Ramos (cell line): ENCODE results near the gene TMEM114.

ENCODE experiments used
- in situ Hi-C: fragments of 300-500 bp; cut with MboI; formaldehyde crosslinking; loops from one replicate; pipeline ENCODE4 v1.14.3; 2022; ENCODE audit warnings: low sequenced_read_pairs; ENCODE audit not compliant: unreplicated experiment

The TMEM114 gene

DNA sequence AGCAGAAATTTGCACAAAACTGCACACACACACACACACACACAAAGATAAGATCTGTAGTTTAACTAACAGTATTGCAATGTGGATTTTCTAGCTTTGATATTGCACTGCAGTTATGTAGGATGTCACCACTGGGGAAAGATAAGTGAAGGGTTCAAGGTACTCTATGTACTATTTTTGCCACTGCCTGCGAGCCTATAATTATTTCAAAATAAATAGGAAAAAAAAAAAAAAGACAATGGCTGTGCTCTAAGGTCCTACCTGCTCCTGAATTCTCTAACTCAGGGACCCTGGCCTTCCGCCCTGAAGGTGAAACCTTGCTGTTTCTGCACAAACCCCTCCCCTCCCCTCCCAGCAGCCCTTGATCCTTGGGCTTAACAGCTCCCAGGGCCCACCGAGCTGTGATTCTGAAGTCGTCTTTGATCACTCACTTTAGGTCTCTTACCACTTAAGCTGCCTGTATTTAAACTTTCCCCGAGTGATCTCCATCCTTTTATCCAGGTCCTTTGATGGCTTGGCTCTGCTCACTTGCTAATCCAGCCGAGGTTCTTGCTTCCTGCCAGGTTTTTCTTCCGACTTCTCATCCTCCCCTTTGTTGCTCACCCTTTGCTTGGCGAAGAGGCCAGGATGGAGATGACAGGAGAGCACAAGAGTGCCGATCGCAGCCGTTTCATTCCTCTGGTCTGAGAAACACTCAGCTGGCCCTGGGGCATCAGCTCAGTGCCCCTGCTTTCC is 37.7 kb downstream of the TMEM114 start:
- in situ Hi-C loops = loop anchor here (25.0 kb wide), 1 partner anchor 585 kb away; no protein-coding TSS in a partner anchor

DNA sequence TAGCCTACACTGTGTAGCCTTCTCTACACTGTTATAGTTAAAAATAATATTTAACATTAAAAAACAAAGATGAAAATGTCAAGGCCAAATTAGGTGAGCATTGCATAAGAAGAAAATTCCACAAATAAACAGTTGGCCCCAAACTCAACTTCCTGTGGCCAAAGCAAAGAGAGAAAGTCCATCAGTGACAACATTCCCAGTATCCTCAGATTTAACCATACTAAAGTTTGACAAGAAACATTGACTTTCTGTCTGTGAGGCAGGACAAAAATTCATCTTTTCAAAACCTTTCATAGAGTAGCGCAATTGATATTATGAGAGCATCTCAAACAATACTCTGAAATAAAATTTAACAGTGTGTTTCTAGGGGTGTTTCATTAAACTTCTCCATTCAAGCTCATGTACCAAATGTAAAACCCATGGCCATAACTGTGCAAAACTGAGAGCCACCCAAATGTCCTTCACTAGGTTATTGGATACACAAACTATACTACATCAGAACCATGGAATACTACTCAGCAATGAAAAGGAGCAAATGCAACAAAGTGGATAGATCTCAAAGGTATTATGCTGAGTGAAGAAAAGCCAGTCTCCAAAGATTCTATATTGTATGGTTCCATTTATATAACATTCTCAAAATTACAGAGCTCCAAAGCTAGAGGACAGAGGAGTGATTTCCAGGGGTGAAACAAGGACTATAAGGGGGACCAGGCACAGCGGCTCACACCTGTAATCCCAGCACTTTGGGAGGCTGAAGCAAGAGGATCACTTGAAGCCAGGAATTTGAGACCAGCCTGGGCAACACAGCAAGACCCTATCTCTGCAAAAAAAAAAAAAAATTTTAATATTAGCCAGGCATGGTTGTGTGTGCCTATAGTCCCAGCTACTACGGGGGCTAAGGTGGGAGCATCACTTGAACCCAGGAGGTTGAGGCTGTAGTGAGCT is 38.7 kb downstream of the TMEM114 start:
- in situ Hi-C loops = loop anchor here (25.0 kb wide), 1 partner anchor 586 kb away; no protein-coding TSS in a partner anchor

DNA sequence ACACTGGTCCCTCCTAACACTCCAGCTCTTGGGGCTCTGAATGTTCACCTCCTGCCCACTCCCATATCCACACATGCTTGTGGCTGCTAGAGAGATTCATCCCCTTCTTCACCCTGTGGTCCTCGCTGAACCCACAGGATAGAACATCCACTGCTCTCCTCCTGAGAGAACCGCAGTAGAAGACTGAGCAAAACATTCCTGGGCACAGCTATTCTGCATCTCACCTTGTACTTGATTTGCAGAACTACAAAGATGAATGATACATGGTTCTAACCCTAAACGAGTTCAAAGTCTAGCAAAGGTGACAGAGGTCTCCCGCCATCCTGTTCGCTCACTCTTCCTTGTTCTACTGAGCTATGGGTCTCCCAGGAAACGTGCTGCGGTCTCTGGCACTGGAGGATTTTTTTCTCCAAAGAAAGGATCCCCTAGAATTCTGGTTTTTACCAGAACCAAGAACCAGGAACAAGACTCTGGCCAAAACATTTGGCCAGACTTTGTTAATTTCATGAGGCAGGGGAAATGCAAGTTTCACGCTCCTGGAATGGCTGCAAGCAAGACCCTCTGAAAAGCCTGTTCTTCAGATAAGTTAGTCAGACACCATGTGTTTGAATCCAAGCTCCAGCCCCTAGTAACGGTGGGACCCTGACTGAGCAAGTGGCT is 39.5 kb downstream of the TMEM114 start:
- in situ Hi-C loops = loop anchor here (25.0 kb wide), 1 partner anchor 586 kb away; no protein-coding TSS in a partner anchor

DNA sequence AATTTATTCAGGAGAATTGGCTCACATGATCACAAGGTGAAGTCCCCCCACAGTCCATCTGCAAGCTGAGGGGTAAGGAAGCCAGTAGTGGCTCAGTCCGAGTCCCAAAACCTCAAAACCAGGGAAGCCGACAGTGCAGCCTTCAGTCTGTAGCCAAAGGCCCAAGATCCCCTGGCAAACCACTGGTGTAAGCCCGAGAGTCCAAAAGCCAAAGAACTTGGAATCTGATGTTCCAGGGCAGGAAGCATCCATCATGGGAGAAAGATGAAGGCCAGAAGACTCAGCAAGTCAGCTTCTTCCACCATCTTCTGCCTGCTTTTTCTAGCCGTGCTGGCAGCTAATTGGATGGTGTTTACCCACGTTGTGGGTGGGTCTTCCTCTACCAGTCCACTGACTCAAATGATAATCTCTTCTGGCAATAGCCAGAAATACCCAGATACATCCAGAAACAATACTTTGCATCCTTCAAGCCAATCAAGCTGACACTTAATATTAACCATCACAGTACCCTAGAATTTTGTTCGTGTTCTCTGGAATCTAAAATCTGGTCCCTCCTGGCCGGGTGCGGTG is 40.4 kb downstream of the TMEM114 start:
- in situ Hi-C loops = loop anchor here (25.0 kb wide), 1 partner anchor 587 kb away; no protein-coding TSS in a partner anchor

DNA sequence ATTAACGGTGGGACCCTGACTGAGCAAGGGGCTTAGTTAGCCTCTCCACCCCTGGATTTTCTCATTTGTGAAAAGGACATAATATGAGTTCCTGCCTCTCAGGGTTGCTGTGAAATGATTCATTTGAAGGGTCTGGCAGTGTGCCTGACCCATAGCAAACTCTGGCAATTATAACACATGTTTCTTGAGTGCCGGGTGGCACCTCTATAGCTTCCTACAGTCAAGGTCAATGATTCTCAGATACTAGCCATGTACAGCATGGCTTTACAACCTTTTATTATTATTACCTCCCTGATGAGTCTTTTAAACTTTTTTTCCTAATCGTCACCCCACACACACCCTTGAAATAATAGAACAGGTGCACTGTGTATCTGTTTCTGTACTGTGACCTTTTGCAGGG is 42.1 kb downstream of the TMEM114 start:
- in situ Hi-C loops = no loop called here

DNA sequence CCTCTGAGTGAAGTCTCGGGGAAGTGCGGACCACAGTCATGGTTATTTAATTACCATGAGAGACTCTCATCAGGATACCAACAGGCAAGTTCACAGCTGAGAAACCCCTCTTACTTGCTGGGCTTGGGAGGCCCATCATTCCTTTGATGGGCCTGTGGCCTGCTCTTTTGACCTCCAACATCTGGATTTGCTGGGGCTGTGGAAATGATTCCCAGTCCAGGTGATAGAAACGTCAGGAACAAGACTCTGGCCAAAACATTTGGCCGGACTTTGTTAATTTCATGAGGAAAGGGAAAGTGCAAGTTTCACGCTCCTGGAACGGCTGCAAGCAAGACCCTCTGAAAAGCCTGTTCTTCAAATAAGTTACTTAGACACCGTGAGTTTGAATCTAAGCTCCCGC is 42.5 kb downstream of the TMEM114 start:
- in situ Hi-C loops = no loop called here

DNA sequence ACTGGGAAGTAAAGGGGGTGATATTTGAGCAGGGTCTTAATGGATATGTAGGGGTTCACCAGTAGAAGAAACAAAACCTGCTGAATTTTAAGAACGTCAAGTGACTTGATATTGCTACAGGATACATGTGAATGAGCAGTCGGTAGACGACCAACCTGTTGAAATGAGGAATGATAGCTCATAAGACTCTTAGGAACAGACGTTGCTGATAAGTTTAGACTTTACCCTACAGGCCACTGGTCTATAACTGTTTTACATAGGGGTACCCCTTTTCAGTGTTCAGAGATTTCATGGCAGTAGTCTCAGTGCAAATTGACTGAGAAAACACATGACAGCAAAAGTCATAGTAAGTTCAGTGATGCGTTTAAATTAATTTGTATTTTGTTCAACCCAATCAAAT is 45.9 kb downstream of the TMEM114 start:
- in situ Hi-C loops = no loop called here

DNA sequence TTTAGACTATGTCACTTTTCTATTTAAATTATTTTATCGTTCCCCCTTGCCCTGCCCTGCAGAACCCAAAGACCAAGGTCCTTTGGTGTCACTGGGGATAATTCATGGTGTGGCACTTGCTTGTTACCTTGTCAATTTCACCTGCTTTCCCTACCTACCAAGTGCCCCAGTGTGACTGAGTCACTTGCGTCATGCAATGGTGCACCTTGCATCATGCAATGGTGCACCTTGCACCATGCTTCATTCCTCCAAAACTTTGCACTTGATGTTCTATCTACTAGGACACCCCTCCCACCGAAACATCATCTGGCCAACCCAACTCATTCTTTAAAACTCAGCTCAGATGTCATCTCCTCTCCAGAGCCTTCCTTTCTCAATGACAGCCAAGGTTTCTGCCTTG is 47.1 kb downstream of the TMEM114 start:
- in situ Hi-C loops = no loop called here

DNA sequence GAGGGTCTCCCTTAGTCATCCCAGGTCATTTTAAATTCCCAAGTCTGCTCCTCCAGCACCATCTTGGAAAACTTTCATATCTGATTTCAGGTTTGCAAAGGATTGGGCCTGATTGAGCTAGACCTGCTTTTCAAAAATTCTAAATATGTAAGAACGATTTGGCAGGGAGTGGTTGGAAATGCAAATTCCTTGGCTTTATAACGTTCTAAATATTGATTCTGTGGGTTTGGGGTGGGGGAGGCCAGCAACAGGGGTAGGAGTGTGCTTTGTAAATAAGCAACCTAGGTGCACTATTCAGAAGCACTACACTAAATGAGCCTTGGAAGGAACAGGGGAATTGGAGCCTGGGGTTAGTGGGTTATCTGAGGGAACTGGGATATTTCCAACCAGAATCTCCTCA is 47.9 kb downstream of the TMEM114 start:
- in situ Hi-C loops = no loop called here

DNA sequence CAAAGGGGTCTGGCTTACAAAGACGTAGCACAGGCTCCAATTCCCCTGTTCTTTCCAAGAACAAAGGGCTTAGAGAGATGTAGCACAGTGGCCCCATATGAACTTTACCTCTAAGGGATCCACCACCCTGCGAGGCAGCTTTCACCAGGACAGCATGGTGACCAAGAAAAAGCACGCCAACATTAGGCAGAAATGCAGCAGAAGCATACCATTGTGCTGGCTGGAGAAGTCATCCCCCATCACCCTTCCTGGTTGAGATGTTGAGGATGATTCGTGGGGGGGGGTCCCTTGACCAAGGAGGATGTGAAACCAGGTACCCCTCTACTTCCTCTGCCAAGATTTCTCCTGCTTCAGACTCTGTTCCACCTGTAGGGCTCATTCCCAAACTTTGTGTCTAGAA is 48.4 kb downstream of the TMEM114 start:
- in situ Hi-C loops = no loop called here

DNA sequence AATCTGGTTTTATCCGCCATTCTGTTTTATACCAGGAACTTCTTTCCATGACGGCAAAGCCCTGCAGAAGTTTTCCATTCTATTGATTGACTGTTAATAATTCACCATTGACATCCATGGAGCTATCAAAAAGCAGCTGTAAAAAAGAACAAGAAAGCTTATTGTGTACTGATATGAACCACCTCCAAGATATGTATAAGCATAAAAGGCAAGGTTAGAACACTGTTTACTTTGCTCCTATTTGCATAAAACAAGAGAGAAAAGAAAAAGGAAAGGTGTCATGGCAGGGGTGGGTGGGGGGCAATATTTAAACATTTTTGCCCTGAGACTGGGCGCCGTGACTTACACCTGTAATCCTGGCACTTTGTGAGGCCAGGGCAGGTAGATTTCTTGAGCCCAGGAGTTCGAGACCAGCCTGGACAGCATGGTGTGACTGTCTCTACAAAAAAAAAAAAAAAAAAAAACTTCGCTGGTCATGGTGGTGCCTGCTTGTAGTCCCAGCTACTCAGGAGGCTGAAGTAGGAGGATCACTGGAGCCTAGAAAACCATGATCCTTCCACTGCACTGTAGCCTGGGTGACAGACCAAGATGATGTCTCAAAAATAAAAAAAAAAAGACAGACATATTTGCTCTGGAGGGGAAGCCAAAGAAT is 52.5 kb downstream of the TMEM114 start:
- in situ Hi-C loops = no loop called here

DNA sequence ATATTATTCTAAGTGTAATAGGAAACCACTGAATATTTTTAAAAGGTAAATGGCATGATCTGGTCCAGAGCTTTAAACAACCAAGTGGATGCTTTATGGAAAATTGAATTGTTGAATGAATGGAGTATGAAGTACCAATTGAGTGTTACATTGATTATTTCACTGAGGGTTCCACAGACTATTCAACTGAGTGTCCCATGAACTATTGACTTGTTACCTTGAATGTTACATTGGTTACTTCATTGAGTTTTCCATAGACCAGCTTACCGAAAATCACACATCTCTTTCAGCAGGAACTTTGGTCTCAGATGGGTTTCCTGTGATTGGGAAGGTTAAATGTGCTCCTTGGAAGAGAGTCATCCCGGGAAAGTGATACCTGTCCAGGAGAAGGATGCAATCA is 56.8 kb downstream of the TMEM114 start:
- in situ Hi-C loops = no loop called here

DNA sequence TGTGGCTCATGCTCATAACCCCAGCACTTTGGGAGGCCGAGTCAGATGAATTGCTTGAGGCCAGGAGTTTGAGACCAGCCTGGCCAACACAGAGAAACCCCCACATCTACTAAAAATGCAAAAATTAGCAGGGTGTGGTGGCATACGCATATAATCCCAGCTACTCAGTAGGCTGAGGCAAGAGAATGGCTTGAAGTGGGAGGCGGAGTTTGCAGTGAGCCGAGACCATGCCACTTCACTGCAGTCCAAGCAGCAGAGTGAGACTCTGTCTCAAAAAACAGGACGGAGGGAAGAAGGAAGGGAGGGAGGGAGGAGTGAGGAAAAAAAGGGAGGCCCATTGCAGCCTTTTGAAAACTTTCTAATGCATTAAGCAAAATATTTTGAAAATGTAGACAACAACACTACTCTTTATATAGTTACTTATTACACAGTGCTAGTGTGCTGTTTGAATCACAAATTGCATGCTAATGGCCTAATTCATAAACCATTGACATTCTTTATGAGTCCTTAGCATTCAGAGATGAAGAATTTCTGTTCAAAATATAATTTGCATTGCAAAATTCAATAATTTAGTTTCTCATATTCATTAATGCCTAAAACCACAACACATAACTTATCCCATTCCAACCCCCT is 59.4 kb downstream of the TMEM114 start:
- in situ Hi-C loops = no loop called here

DNA sequence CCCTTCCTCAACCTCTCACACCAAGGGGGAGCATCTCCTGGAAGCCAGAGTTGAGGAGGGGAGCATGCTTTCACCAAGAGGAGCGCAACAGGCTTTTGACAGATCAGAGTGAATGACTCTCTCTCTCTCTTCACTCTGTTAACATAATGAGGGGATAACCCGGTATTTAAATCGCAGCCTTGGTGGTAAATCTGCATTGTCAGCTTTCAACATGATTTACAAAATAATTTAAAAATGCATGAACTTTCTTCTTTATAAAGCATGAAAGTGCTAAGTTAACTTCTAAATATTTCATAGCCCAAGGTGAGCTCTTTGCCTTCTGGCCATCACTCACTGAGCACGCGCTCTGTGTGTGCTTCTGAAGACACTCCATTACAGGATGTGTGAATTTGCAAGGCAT is 61.8 kb downstream of the TMEM114 start:
- in situ Hi-C loops = no loop called here

DNA sequence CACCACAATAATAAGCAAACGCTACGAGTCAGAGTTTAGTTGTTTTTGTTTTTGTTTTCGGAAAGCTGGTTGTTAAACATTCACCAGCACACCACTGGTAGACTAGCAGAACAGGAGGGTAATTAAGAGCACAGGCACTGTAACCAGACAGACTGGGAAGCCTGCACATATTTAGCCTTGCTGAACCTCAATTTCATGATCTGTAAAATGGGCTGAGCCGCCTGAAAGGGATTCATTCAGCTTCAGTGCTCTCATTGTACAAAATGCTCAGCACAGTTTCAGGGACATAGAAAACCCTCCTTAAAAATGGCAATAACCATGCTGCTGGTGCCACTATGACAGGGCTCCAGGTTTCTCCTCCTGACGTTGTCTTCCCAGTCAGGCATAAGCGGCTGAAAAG is 66.4 kb downstream of the TMEM114 start:
- in situ Hi-C loops = no loop called here

DNA sequence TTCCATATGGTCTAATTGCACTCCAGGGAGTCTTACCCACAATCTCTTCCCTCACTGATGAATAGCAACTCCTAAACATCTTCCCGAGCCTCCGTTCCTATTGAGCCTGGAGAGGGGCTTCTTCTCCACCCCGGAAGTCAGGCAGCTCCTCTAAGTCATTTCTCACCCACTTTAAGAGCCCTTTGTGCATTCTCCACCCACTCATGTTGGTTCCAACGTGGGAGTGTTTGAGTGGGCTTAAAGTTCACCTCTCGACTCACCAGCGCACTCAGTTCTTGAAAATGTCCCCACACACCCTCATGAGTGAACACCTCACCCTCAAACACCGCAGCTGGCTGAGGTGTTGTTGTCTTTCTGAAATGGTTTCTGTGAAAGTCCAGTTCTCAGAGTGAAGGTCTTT is 67.6 kb downstream of the TMEM114 start:
- in situ Hi-C loops = no loop called here

DNA sequence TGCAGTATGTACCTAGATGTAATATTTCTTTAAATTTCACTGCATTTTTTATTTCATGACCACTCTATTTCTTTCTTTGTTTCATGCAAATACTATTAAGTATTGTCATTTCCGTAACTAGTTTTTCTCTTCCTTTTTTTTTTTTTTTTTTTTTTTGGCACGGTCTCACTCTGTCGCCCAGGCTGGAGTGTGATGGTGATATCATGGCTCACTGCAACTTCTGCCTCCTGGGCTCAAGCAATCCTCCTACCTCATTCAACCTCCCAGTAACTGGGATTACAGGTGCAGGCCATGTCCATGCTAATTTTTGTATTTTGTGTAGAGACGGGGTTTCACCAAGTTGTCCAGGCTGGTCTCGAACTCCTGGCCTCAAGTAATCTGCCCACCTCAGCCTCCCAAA is 70.7 kb downstream of the TMEM114 start:
- in situ Hi-C loops = no loop called here
